ENCODE results near the gene ADPRHL1. TPM values are rescaled to one million over a fixed set of nuclear protein-coding genes. Genes with fewer than 3 reads are reported as not detected.

ADPRHL1 gene
- total RNA-seq, 2 donors from 2014 or later = 1.6 to 2.9 TPM

GRCh38 chr13:113361406-113361805 is 91.9 kb downstream of the ADPRHL1 start:
- TF ChIP-seq CTCF (conservative IDR thresholded peaks at IDR 0.05) = no peak
- H3K36me3 Mint-ChIP-seq (ENCODE audit: low read depth) = peaks cover 28% of the 10 kb centered on the region
- no peaks in the 10 kb centered on the region for H3K9me3 ChIP-seq (ENCODE audit: control insufficient read depth, low read length)
- no peak overlapping the region for H3K4me3 Mint-ChIP-seq
- H3K4me1 Mint-ChIP-seq = peaks cover 4% of the 10 kb centered on the region
- no peak overlapping the region for H3K27ac Mint-ChIP-seq
- peak; percentile 24 for DNase-seq
- no peak overlapping the region for H3K4me3 ChIP-seq (ENCODE audit: low read length)
- WGBS, 2 experiments (ENCODE audit: insufficient coverage in 1 of 2, insufficient read length in 1 of 2) = 99% methylated on average over 7 of the region's 7 CpGs; no CpG with 5 or more reads in 1 of the 2 experiments
- no peaks in the 10 kb centered on the region for H3K4me1 ChIP-seq (ENCODE audit: control insufficient read depth, insufficient read depth, low read length)
- H3K27ac ChIP-seq (ENCODE audit: low read depth, low read length) = no peak overlapping the region
- H3K9me3 Mint-ChIP-seq = no peaks in the 10 kb centered on the region
- no peaks in the 10 kb centered on the region for H3K27me3 Mint-ChIP-seq (ENCODE audit: insufficient read depth)
- H3K27me3 ChIP-seq (ENCODE audit: control insufficient read depth, insufficient read depth, low read length, poor library complexity, severe bottlenecking) = no peaks in the 10 kb centered on the region
- no peak overlapping the region for H3K9ac ChIP-seq (ENCODE audit: extremely low read depth, low read length, poor library complexity, severe bottlenecking)
- peaks cover 19% of the 10 kb centered on the region for H3K36me3 ChIP-seq (ENCODE audit: control insufficient read depth, insufficient read depth, low read length)

- Histone ChIP-seq H3K27ac (ENCODE audit: low read depth, low read length) (no peak overlapping the region), H3K9me3 (ENCODE audit: control insufficient read depth, low read length) (no peaks in the 10 kb centered on the region), H3K36me3 (ENCODE audit: control insufficient read depth, insufficient read depth, low read length) (peaks cover 19% of the 10 kb centered on the region), H3K27me3 (ENCODE audit: control insufficient read depth, insufficient read depth, low read length, poor library complexity, severe bottlenecking) (no peaks in the 10 kb centered on the region), H3K9ac (ENCODE audit: extremely low read depth, low read length, poor library complexity, severe bottlenecking) (no peak overlapping the region), H3K4me1 (ENCODE audit: control insufficient read depth, insufficient read depth, low read length) (no peaks in the 10 kb centered on the region), H3K4me3 (ENCODE audit: low read length) (no peak overlapping the region)
- WGBS, 2 experiments (ENCODE audit: insufficient coverage in 1 of 2, insufficient read length in 1 of 2) = 93 to 95% methylated on average over 3 to 6 of the region's 6 CpGs
- no peak for TF ChIP-seq CTCF (conservative IDR thresholded peaks at IDR 0.05)
- Mint-ChIP-seq H3K4me3 (no peak overlapping the region), H3K27ac (no peak overlapping the region), H3K36me3 (ENCODE audit: low read depth) (peaks cover 33% of the 10 kb centered on the region), H3K27me3 (ENCODE audit: insufficient read depth) (no peaks in the 10 kb centered on the region), H3K9me3 (no peaks in the 10 kb centered on the region), H3K4me1 (peaks cover 4% of the 10 kb centered on the region)
- peak; percentile 17 for DNase-seq
Observed at GRCh38 chr13:113360446-113360845, 92.8 kb downstream of the ADPRHL1 start.

GRCh38 chr13:113359571-113359970 is 93.7 kb downstream of the ADPRHL1 start:
- H3K4me1 ChIP-seq (ENCODE audit: control insufficient read depth, insufficient read depth, low read length) = no peaks in the 10 kb centered on the region
- no peak for TF ChIP-seq CTCF (conservative IDR thresholded peaks at IDR 0.05)
- Mint-ChIP-seq H3K36me3 (ENCODE audit: low read depth) (peaks cover 41% of the 10 kb centered on the region), H3K4me1 (peaks cover 4% of the 10 kb centered on the region), H3K9me3 (no peaks in the 10 kb centered on the region), H3K27me3 (ENCODE audit: insufficient read depth) (no peaks in the 10 kb centered on the region), H3K27ac (no peak overlapping the region), H3K4me3 (no peak overlapping the region)
- 86 to 92% methylated on average over 7 to 11 of the region's 11 CpGs for WGBS, 2 experiments (ENCODE audit: insufficient coverage in 1 of 2, insufficient read length in 1 of 2)
- no peaks in the 10 kb centered on the region for H3K9me3 ChIP-seq (ENCODE audit: control insufficient read depth, low read length)
- H3K4me3 ChIP-seq (ENCODE audit: low read length) = no peak overlapping the region
- no peak overlapping the region for H3K9ac ChIP-seq (ENCODE audit: extremely low read depth, low read length, poor library complexity, severe bottlenecking)
- peaks cover 19% of the 10 kb centered on the region for H3K36me3 ChIP-seq (ENCODE audit: control insufficient read depth, insufficient read depth, low read length)
- no peak overlapping the region for H3K27ac ChIP-seq (ENCODE audit: low read depth, low read length)
- H3K27me3 ChIP-seq (ENCODE audit: control insufficient read depth, insufficient read depth, low read length, poor library complexity, severe bottlenecking) = no peaks in the 10 kb centered on the region
- DNase-seq = peak; percentile 24
